NCI-H345 treated with DMSO at 0.1 percent for 48 hours (cell line): ENCODE measurements around the gene CCN6.
"Not testable (repeated sequence)": the region's sequence is repeated elsewhere in the genome, so short reads cannot be mapped to it uniquely, and the experiment has no call there.

Experiments
- DNase-seq: peaks from one replicate; lab custom pipeline; 2025; ENCODE audit not compliant: unreplicated experiment; lab: John Stamatoyannopoulos, UW

The CCN6 gene

DNA sequence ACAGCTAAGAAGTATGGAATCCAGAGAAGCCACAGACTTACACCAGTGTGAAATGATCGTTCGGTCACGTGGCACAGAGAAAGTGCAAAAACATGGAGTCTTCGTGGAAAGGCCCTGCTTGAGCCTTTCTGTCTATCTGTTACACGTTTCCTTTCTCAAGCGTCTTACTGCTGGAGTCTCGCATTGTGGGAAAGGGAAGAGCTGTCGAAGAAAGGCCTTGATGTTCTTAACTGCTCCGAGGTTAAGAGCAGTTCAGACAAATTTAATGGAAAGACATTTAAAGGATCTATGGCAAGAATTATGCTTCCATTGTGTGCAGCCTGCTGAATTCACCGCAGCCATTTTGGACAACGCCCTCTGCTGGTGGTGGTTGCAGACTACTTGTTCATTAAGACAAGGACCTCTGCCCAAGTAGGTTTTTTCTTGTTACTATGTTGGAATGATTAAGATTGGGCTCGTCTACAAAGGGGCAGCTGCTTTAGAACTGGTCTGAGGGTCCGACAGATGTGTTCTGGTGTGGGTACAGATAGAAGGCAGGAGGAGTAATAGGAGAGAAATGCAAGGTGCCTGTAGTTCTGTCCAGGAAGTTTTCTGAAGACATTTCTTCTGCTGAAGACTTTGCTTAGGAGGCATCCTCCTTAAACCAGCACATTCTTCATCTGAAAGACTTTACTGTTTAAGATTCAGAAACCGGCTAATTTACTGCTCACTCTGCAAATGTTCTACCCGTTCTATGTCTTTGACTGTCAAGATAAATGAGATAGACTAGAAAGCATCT lies 24.7 kb upstream of the CCN6 start:
- DNase-seq = peak; percentile 2

DNA sequence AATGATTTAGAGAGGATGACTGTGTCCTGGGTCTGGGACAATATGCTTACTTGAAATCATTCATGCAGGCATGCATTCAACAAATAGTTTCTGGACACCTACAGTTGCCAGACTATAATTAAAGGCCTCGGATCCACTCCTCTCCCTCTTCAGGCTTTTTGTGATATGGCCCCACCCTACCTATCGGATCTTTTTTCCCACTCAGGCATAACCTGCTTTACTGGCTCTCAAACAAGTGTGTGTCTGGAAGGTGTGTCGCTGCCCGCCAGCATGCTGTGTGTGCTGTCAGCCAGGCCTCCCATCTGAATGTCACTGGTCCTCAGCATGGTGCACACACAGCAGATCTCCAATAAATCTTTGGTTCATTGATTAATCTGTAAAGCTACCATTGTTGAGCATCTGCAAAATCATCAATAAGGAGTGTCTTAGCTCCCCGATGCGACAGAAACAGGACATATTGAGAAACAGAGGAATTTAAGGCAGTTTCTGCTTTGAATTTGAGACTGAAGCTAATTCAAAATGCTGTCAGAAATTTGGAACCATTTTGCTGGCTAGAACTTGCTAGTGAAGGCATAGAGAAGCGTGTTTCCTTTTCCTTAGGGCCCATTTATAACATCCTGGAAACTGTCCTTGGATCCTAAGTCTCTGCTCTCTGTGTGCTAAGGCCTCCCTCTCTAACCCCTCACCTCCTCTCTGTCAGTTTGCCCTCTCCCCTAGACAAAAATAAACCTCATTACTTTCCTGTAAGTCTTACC lies 23.5 kb upstream of the CCN6 start:
- peak; percentile 48 for DNase-seq

DNA sequence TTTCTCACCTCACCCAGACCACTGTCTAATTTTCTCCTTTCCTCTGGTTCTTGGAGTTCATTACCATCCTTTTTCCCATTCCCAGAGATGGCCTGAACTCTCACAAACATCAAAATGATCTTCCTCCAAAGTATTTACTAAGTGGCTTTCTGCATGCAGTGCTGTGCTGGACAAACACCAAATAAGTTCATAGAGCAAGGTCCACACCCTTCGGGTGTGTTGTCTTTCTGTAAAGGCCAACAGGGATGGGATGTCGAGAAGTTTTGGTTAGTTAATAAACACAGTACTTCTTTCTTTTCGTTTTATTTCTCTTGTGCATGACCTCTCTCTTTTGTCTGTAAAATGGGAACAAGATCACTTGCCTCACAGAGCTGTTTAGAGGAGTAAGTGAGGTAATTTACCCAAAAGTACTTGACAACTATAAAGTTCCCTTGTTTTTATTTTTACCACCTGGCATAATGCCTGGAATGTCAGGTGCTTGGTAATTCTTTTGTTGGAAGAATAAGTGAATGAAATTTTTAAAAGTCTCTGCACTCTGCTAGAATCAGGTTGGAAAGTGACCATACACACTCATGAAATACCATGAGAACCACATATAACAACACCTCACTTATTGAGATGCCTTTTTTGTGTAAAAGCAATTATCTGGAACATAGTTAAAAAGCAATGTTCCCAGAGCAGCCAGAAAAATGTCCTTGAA lies 22.8 kb upstream of the CCN6 start:
- peak; percentile 8 for DNase-seq

DNA sequence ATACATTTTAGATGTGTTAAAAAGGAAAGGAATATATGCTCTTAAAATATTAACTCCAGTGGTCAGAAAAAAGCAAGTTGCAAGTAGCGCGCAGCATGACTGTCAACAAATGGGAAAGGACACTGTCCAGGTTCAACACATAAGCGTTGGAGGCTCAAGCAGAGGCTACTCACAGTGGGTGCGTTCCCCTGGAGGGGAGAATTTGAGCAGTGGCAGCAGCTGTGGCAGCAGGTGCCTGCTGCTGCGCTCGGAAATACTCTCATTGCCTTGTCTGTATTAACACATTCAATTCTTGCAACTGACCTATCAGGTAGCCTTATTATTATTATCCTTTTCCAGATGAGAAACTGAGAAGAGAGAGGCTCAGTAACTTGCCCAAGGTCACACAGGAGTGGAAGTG lies 21.9 kb upstream of the CCN6 start:
- DNase-seq = no peak

DNA sequence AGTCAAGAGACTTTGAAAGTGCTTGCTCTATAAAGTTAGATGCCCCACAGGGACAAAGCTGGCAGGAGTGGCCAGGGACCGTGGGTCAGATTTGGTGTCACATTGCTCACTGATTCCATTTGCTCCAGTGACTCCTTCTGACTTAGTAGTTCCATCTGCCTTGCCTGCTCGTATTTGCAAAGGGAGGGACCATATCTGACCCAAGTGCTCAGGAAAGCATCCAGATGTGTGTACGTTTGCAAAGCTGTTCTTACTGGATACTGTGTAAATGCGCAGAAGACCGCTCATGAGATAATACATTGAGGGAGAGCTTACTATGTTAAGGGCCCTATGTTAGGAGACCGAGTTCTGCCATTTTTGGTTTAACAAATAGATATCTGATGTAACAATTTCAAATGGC lies 21.2 kb upstream of the CCN6 start:
- no peak for DNase-seq

DNA sequence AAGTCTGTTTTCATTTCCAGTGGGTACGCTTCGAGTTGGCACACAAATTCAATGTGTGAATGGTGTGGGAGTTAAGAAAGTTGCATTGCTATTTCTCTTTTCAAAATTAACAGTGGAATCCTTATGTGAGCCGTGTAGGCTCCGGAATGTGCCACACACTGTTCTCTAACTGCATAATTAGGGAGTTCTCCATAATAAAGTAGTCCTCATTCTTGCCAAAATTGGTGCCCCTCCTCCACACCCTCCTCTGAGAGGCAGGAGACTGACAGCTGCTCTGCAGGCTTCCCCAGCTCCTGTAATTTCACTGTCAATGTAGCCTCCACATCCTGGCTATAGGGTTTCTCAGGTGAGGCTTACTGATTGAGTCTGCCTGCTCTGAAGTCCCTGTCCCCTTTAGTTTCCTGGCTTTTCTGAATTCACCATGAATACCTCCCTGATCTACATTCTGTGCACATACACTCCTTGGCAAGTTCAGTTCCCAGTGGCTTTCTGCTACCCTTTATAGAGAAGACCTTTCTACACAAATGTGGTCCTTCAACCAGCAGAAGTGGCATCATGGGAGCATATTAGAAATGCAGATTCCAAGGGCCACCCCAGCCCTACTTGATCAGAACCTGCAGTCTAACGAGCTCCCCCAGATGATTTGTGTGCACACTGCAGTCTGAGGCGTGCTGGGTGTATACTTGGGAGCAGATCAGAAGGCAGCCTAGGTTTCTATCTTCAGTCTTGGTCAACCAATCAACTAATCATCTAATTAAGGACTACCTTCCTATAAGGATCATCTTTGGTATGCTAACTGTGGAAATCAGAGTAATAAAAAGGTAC lies 19.9 kb upstream of the CCN6 start:
- DNase-seq = no peak

DNA sequence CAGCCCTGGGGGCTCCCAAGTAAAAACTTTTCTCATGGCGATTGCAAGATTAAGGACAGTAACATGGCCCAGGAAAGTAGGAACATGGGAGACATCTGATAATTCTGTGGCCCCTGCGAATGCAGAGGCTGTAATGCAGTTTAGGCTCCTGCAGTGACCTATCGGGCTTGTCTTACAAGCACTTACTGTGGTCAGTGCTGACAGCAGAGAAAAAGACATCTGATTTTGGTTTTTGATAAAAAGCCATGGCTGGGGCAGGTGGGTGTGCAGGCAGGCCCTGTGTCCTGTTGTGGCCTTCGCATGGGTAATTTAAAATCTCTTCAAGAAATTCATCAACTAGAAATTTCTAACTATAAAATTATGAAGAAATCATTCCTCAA lies 19.3 kb upstream of the CCN6 start:
- DNase-seq = no peak

DNA sequence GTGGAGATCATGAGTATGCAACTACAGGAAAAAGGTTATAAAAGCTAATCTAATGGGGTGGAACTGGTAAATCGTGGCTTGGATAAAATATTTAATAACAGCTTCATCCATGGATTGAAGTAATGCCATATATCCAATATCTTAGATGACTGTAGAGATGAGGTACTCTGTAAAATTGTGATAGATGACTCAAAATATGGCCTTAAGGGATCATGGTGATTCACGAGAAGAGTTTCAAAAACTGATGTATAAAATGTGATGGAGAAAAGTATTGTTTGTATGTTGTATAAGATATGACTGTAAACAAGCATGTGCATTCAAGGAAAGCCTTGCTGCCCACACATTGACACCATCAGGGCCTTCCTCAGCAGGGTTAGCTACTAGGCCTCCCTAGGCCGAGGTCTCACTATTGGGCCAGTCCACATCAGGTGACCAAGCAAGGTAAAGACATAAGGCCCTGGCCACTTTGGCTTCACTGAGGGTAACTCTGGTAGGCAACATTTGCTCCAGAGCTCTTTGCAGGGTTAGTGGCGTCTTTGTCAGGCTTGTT lies 17.7 kb upstream of the CCN6 start:
- DNase-seq = no peak

DNA sequence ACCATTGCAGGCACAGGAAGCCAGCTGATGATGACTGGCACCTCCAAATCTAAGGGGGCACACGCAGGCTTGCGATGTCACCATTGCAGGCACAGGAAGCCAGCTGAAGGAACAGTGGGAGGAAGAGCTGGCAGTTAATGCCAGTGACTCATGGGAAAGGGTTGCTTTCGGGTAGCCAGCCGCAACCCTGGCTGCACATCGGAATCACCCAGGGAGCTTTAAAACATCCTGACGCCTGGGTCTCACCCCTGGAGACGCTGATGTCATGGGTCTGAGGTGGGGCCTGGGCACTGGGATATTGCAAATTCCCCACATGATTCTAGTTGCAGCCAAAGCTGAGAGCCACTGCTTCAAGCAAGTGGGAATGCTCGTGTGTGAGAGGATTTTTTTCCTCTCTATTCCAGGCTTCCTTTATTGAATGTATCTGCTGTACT lies 16.1 kb upstream of the CCN6 start:
- no peak for DNase-seq

DNA sequence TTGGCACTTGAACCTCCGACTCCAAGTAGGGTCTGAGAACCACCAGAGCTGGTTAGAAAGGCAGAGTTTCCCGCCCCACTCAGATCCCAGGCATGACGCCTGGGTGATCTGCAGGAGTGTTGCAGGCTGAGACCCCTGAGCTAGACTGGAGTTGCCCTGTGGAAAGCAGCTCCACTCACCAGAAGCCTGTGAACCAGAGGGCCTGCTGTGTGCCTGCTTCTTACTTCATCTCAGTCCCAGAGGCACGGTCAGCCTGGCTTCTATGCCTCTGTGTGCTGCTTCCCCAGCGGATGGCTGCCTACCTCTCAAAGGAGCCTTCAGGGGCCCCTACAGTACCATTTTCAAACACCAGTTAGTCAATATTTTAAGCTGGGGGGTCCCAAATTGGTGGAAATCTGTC lies 15.6 kb upstream of the CCN6 start:
- DNase-seq = no peak

DNA sequence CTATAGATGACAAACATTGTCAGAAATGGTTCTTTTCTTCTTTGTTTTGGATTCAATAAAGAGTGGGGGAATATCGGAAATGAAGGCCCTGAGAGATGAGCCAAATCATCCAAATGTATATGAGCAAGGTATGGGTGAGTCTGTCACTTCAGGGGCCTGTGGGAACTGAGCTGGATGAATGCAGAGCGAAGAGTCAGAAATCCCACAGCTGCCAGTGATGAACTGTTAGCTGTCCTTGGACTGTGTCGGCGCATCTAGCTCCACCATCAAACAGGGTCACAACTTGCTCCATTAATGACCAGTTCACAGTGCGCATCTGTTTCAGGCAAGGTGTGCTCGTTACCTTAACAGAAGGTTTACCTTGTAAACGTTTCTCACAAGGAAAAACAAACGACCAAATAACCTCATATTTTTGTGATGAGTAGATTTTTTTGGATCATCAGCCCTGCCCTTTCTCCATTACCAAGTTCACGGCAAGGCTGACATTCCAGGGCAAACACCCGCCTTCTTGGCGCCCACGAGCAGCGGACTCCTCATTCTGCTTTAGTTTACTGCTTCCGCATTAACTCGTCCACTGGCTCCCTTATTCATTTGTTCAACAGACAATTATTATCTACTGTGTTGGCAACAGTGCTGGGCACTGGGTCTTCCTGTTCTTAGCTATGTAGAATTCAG lies 15.0 kb upstream of the CCN6 start:
- no peak for DNase-seq

DNA sequence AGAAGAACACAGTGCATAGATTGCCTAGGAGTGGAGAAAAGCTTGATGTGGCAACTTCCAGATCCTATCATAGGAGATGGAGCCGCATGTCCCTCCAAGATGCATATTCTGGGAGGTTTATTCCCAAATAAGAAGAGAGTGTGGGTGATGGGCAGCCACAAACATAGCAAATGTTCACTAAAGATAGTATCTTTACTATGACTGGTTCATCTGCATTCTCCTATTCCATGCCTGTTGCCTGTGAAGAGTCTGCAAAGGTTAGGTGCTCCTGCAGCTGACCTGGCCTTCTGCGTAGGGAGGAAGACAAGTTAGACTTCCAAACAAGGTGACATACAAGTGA lies 14.5 kb upstream of the CCN6 start:
- no peak for DNase-seq

DNA sequence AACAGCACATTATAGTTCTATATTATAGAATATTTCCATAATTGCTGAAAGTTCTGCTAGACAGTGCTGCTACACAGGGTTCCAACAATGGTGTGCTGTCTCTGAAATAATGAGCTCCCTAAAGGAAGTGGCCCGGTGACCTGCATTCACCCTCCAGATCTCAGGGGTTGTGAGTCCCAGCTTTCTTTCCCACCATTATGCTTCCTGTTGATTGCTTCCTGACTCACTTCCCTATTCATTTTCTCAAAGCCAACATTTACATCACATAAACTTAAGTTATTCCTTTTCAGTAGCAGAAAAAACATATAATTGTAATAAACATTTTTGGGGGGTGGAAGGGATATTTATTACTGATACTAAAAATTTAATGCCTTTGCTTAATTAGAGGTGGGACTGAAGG lies 12.9 kb upstream of the CCN6 start:
- no peak for DNase-seq

DNA sequence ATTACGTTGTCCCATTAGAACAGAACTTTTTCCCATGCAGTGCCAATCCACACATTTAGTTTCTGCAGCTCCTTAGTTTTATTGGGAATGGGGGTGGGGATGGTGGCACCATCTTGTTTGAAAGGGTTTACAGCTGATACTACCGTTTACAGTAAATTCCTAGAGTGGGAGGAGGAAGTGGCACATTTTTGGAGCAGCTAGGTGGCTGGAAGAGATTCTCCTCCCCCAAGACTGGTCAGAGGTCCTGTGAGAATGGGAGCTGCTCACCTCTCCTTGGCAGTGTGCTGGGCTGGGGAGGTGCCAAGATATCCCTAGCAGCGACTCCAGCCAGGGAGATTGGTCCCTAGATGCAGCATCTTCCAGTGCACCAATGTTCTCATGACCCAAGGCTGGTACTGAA lies 12.4 kb upstream of the CCN6 start:
- DNase-seq = no peak

DNA sequence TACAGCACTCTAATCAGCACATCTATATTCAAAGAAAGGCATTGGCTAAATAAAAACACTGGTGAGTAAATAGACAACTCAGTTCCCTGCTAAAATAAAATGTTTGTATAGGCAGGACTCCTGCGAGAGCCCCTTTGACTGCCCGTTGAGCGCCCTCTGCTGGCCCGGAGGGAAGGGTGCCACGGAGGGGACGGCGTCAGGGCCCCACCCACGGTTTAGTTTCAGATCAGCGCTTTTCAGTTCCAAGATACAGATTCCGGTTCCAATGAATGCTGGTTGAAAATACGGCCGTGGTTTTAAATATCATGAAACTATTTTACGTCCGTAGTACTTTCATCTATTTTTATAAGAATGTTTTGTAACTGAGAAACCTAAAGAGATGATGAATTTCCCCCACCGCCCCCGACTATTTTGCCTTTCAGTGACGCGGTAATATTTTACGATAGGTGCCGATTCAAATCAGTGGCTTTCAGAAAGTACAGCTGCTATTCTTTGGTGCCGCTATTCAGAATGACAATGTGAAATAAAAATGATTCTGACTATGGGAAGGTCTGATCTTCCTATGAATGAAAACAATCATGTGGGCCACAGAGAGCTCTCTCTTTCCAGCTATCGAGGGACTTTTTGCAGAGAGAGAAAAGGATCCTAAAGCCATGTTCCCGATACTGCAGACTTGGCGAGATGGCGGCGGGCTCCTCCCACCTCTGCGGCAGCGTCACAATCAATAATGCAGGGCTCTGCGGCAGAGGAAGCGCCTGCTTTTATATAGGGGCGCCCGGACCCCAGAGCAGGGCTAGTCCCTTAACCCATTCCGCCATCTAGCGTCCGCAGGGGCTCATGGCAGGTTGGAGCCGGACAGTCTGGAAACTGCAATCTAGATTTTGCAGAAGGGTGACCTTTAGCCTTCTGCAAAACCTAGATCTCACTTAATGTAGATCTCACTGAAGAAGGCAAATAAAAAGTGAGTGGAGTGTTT lies 10.6 kb upstream of the CCN6 start:
- peak; percentile 95 for DNase-seq

DNA sequence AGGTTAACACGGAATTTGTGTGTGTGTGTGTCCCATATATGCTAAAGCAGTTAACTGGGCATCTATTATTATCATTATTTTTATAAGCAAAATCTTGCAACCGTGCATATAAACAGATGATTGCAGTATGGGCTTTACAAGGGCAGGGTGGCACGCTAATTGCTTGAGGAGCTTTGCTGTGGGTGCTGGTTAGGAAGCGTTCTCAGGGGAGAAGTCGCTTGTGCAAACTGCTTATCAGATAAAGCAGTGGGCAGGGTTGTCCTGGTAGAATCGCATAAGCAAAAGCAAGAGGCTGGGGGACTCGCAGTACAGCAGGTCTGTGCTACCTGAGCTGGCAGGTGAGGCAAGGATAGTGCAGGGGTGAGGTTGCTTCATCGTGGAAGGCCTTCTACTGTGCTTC lies 9.7 kb upstream of the CCN6 start:
- no peak for DNase-seq

DNA sequence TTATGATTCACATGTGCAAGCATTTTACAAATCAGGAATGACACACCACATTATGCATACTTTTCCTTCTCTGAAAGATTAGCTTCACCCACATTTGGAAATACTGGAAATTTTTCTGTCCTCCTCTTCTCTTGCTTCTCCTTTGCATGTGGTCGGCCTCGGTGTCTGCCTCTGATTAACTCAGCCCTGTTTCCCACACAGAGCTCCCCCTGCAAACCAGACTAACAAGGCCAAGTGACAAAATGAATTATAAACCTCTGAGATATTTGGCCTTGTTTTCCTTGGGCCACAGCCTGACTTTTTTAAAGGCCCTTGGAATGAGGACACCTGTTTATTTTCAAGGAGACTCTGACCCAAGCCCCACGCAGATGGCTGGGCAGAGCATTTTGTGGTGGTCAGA lies 9.0 kb upstream of the CCN6 start:
- no peak for DNase-seq

DNA sequence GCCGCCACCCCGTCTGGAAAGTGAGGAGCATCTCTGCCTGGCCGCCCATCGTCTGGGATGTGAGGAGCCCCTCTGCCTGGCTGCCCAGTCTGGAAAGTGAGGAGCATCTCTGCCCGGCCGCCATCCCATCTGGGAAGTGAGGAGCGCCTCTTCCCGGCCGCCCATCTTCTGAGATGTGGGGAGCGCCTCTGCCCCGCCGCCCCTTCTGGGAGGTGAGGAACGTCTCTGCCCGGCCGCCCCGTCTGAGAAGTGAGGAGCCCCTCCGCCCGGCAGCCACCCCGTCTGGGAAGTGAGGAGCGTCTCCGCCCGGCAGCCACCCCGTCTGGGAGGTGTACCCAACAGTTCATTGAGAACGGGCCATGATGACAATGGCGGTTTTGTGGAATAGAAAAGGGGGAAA lies 6.4 kb upstream of the CCN6 start:
- DNase-seq = not testable (repeated sequence)
